Neural progenitor cell (in vitro differentiated cells): ENCODE data around the gene ATM.

Experiments used
- EZH2 ChIP-seq: fragments of 200-600 bp; sonication (generic); IDR thresholded peaks from 2 replicates; pipeline ENCODE4 v1.6.1; 2017; ENCODE audit warnings: antibody characterized with exemption, mild to moderate bottlenecking, moderate library complexity
- EZH2phosphoT487 ChIP-seq: fragments of 200-600 bp; sonication (generic); IDR thresholded peaks from 2 replicates; pipeline ENCODE4 v1.6.1; 2017; ENCODE audit warnings: antibody characterized with exemption
- TF ChIP-seq, protein P1 (sequence below): fragments of 200-600 bp; sonication (generic); IDR thresholded peaks from 2 replicates; pipeline ENCODE4 v1.5.1; 2017; ENCODE audit warnings: antibody characterized with exemption, mild to moderate bottlenecking

DNA sequence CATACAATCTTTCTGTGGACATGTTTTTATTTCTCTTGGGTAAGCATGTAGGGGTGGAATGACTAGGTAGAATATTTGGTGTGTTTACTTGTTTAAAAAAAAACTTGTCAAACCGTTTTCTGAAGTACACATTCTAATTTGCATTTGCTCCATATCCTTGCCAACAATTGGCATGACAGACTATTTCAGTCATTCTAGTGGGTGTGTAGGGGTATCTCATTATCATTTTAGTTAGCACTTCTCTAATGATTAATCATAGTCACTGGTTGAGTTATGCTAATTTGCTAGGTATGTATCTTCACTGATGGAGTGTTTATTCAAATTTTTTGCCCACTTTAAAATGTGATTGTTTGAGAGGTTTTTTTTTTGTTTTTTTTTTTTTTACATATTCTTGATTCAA lies 180.2 kb downstream of the ATM start:
- TF ChIP-seq, protein P1, sequence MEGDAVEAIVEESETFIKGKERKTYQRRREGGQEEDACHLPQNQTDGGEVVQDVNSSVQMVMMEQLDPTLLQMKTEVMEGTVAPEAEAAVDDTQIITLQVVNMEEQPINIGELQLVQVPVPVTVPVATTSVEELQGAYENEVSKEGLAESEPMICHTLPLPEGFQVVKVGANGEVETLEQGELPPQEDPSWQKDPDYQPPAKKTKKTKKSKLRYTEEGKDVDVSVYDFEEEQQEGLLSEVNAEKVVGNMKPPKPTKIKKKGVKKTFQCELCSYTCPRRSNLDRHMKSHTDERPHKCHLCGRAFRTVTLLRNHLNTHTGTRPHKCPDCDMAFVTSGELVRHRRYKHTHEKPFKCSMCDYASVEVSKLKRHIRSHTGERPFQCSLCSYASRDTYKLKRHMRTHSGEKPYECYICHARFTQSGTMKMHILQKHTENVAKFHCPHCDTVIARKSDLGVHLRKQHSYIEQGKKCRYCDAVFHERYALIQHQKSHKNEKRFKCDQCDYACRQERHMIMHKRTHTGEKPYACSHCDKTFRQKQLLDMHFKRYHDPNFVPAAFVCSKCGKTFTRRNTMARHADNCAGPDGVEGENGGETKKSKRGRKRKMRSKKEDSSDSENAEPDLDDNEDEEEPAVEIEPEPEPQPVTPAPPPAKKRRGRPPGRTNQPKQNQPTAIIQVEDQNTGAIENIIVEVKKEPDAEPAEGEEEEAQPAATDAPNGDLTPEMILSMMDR: no peak
- TF ChIP-seq EZH2: no peak
- no peak for TF ChIP-seq EZH2phosphoT487
